ENCODE measurements around the gene SGCA.

Gene SGCA

GRCh38 chr17:50165867-50166517 lies at the start of gene SGCA:
Gene SGCA, plus strand, starts transcription at chr17:50166005. Its CDS starts 36 bp downstream, at chr17:50166041.
- FAIRE-seq: no peak

DNA sequence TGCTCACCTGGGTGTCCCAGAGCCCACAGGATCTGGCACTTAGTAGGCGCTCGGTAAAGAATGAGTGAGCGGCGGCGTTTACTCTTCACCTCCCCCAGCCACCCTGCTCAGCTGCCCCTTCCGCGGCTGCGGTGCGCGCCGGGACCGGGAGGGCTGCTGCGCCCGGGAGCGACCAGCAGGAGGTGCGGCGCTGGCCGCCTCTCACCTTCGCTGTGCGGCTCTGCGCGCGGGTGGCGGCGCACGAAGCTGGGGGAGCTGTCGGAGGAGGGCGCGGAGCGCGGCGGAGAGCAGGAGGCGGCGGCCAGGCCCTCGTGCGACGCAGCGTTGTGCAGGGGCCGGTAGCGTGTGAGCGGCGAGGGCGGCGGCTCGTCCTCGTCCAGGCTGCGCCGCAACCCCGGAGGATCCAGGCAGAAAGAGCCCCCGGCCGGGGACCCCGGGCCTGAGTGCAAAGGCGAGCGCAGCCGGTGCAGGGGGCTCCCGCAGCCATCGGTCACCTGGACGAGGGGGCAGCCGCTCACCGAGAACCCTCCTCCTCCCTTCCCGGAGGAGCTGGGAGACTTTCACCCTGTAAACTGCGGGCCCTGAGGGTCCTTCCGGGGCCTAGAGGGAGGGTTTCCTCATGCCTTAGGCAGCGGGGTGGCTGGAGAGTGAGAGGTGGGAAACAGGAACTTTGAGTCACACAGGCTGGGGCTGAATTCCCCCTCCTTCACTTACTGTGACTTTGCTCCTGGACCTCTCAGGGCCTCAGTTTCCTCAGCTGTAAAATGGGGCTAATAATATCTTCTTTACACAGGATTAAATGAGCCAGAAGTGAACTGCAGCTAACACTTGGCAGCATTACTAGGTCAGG lies 48.4 kb upstream of the SGCA start:
- no peak for FAIRE-seq

- FAIRE-seq: no peak
Observed at GRCh38 chr17:50118076-50118827, 47.6 kb upstream of the SGCA start.

- FAIRE-seq: no peak
Observed at GRCh38 chr17:50118828-50119218, 47.0 kb upstream of the SGCA start.

GRCh38 chr17:50120475-50121253 lies 45.1 kb upstream of the SGCA start:
- no peak for FAIRE-seq

GRCh38 chr17:50122945-50123344 lies 42.9 kb upstream of the SGCA start:
- no peak for FAIRE-seq

DNA sequence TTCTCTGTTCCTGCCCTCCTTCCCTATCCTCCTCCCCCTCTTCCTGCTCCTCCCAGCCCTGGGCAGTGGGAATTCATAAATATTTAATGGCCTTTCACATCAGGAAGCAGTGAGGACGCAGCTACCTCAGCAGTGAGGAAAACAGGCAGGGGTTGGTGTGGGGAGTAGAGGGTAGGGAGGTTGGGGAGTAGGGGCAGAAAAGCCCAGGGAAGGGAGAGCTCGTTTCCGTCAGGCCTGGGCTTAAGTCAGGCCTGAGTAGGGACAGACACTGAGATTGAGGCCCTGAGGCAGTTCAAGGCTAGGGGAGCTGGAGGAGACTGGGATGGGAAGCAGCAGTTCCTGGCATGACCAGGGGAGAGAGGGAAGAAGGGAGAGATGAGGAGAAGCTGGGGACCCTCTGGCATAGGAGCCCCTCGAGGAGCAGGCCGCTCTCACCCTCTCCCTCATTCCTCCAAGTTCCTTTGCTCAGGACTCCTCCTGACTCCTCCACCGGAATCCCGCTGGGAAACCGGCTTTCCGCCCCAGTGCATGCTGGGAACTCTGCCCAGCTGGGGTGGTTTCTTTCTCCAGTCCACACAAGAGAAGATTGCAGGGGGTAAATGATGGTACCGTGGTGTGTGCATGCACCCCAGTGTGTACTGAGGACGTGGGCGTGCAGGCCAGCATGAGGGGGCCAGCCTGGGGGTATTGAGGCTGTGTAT lies 42.0 kb upstream of the SGCA start:
- no peak for FAIRE-seq

- FAIRE-seq: no peak
Observed at GRCh38 chr17:50125420-50125997, 40.3 kb upstream of the SGCA start.

DNA sequence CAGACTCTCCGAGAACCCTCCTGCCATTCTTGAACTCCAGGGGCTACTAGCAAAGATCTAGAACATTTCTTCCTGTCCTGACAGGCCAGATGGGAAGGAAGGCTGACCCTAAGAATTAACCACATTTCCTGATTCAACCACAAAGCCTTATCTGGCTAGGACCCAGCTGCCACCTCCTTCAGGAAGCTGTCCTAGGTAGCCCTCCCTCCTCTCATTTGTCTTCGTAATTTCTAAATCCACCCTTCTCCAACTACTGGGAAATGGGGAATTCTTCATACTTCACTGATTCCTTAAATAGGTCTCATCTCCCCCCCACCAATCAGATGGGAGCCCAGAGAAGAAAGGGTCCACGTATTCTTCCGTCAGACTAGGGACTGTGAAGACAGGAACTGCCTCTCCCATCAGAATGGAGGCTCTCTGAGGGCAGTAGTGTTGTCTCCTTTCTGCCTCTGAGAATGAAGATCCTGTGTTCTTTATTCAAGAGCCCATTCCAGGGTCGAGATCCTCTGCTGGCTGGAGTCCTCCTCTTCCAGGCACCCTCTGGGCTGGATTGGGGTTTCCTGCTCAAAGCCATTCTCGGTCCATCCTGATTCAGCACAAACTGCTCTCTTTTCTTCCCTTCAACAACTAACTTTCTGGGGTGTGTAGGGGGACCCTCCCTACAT lies 38.0 kb upstream of the SGCA start:
- FAIRE-seq: no peak

- no peak for FAIRE-seq
Observed at GRCh38 chr17:50128441-50129352, 37.1 kb upstream of the SGCA start.

DNA sequence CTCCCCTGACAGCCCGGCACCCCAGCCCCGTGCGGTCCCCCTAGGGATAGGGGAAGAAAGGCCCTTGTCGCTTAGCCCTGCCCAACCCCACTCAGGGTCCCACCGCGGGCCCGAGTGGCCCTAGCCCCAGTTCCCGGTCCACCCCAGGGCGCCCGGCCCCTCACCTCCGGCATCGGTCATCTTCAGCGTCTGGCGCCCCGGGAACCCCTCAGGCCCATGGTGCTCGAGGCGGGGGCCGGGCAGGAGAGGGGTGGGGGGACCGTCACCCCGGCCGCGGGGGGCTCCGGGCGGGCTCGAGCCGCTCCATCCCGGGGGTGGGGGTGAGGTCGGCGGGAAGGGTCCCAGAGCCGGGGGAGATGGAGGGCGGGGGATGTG lies 36.5 kb upstream of the SGCA start:
- FAIRE-seq: no peak

- no peak for FAIRE-seq
Observed at GRCh38 chr17:50129728-50130558, 35.9 kb upstream of the SGCA start, which contains the start of gene SAMD14. Gene SAMD14, minus strand, starts transcription at chr17:50130160. Its CDS starts 5,201 bp downstream, at chr17:50124959.

GRCh38 chr17:50130559-50131305 lies 35.1 kb upstream of the SGCA start:
- FAIRE-seq: no peak

GRCh38 chr17:50132104-50132794 lies 33.6 kb upstream of the SGCA start:
- FAIRE-seq: no peak

GRCh38 chr17:50133028-50133768 lies 32.6 kb upstream of the SGCA start:
- FAIRE-seq: no peak

DNA sequence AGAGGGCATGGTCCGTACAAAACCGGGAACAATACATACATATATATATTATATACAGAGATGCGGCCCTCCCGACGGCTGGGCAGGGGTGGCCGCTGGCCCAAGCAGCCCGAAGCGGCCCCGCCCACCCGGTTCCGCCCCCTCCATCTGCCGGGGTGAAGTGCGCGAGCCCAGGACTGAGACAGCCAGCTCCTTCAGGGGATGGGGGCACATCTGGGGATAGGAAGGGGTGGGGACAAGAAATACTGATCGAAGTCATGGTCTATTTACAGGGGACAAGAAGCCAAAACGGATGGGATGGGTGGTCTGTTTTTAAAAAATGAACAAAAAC lies 32.1 kb upstream of the SGCA start:
- no peak for FAIRE-seq

Data from TTC549 (cell line).